Stimulated activated memory B cell treated with anti-CD40 and anti-IgM and Interleukin-4, amounts not matched to agents 10 μg/mL and 1 μg/mL and 100 μg/mL, for 72 hours (primary cell): ENCODE measurements around the gene CPXM1.

Experiments
- ATAC-seq: fragments of 150-1000 bp; cut with Tn5 transposase; 2 replicates; pipeline ENCODE4 v1.10.0; 2021
- H3K27ac Mint-ChIP-seq: one replicate; pipeline ENCODE4 v1.8.0; 2022; ENCODE audit warnings: mild to moderate bottlenecking, mixed read lengths
- H3K27me3 Mint-ChIP-seq: one replicate; pipeline ENCODE4 v1.8.0; 2022; ENCODE audit warnings: mixed read lengths
- H3K36me3 Mint-ChIP-seq: one replicate; pipeline ENCODE4 v1.8.0; 2022; ENCODE audit warnings: mixed read lengths
- H3K4me1 Mint-ChIP-seq: one replicate; pipeline ENCODE4 v1.8.0; 2022; ENCODE audit warnings: mixed read lengths
- H3K4me3 Mint-ChIP-seq: one replicate; pipeline ENCODE4 v1.8.0; 2022; ENCODE audit warnings: mild to moderate bottlenecking, moderate library complexity, mixed read lengths
- H3K9me3 Mint-ChIP-seq: one replicate; pipeline ENCODE4 v1.8.0; 2022; ENCODE audit warnings: mixed read lengths

CPXM1 gene

DNA sequence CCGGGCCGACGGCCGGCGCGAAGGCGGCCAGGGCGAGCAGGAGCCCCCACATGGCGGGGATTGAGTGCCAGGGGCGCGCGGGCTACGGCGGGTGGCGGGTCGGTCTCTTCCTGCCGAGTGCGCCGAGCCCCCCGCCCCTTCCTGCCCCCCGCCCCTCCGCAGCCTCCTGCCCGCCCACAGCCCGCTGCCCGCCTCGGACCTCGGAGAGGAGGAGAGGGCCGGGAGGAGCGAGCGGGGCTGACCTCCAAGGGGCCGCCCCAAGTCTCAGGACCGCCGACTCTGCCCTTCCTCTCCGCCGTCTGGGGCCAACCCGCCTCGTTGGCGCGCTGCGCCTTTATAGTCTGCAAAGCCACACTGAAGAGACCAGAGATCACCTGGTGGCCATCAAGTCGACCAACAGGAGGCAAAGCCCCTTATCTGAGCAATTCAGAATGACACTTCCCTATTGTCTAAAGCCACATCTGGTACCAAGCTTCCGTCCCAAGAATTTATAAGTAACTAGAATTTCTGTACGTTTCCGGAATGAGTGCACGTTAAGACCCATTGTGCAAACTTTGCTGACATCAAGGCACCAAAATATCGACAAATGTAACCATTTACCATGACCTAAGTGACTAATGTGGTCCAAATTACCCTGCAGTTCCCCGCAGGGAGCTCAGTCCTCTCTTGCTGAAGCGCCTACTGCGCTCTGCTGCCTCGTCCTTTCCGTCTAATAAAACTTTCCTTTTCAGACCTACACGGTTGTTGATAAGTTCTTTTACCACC is at the start of gene CPXM1:
CPXM1 (minus strand) TSS at position 107 of the 765 bp plus-strand sequence; CDS start at position 52, 55 bp downstream.
- ATAC-seq = peak; percentile 24
- peaks cover 32% of the 10 kb centered on the region for H3K4me1 Mint-ChIP-seq
- peak within 1 kb of the TSS; percentile 69 for H3K4me3 Mint-ChIP-seq
- peak within 1 kb of the TSS; percentile 31 for H3K27ac Mint-ChIP-seq
- H3K9me3 Mint-ChIP-seq = no peaks in the 10 kb centered on the region
- no peaks in the 10 kb centered on the region for H3K36me3 Mint-ChIP-seq
- peaks cover 81% of the 10 kb centered on the region for H3K27me3 Mint-ChIP-seq

- ATAC-seq = no peak
- H3K27ac Mint-ChIP-seq = no peak overlapping the region
- H3K36me3 Mint-ChIP-seq = peaks cover 11% of the 10 kb centered on the region
Measured at GRCh38 chr20:2849529-2849928, 49.1 kb upstream of the CPXM1 start.

DNA sequence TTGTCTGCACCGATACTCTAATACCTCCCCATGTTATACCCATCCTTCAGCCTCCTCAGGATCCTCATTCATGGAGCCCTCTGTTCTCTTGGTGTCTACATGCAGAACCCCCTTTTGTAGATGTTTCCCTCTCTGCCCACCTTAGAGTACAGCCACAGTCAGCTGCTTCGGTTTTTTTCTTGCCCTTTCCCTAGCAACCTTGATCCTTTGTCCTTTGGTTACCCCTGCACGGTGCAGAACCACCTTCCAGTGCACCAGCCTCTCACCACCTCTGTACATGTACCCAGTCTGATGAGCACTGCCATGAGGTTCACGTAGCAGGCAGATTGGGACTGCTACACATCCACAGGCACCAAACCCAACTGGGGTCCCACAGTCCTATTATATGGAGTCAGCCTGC is 47.4 kb upstream of the CPXM1 start:
- H3K27me3 Mint-ChIP-seq = no peaks in the 10 kb centered on the region
- no peaks in the 10 kb centered on the region for H3K9me3 Mint-ChIP-seq
- H3K4me3 Mint-ChIP-seq = no peak overlapping the region
- no peak for ATAC-seq
- peaks cover 31% of the 10 kb centered on the region for H3K4me1 Mint-ChIP-seq
- H3K27ac Mint-ChIP-seq = no peak overlapping the region
- peaks cover 11% of the 10 kb centered on the region for H3K36me3 Mint-ChIP-seq

More at GRCh38 chr20:2849529-2849928, 49.1 kb upstream of the CPXM1 start:
- H3K4me1 Mint-ChIP-seq = peaks cover 21% of the 10 kb centered on the region
- no peaks in the 10 kb centered on the region for H3K9me3 Mint-ChIP-seq
- no peaks in the 10 kb centered on the region for H3K27me3 Mint-ChIP-seq
- no peak overlapping the region for H3K4me3 Mint-ChIP-seq

GRCh38 chr20:2846698-2847097 is 46.3 kb upstream of the CPXM1 start:
- ATAC-seq = no peak
- peaks cover 25% of the 10 kb centered on the region for H3K4me1 Mint-ChIP-seq
- H3K27me3 Mint-ChIP-seq = no peaks in the 10 kb centered on the region
- no peak overlapping the region for H3K27ac Mint-ChIP-seq
- no peak overlapping the region for H3K4me3 Mint-ChIP-seq
- H3K9me3 Mint-ChIP-seq = no peaks in the 10 kb centered on the region
- peaks cover 11% of the 10 kb centered on the region for H3K36me3 Mint-ChIP-seq

DNA sequence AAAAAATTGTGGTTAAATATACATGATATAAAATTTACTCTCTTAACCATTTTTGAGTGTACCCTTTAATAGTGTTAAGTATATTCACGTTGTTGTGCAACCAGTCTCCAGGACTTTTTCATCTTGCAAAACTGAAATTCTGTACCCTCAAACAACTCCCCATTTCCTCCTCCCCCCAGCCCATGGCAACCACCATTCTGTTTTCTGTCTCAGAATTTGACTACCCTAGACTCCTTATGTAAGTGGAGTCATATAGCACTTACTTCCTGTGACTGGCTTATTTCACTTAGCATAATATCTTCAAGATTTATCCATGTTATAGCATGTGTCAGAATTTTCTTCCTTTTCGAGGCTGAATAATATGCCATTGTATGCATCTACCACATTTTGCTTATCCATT is 45.2 kb upstream of the CPXM1 start:
- peaks cover 11% of the 10 kb centered on the region for H3K36me3 Mint-ChIP-seq
- no peaks in the 10 kb centered on the region for H3K9me3 Mint-ChIP-seq
- H3K4me3 Mint-ChIP-seq = no peak overlapping the region
- ATAC-seq = no peak
- H3K27me3 Mint-ChIP-seq = no peaks in the 10 kb centered on the region
- H3K27ac Mint-ChIP-seq = no peak overlapping the region
- peaks cover 27% of the 10 kb centered on the region for H3K4me1 Mint-ChIP-seq

DNA sequence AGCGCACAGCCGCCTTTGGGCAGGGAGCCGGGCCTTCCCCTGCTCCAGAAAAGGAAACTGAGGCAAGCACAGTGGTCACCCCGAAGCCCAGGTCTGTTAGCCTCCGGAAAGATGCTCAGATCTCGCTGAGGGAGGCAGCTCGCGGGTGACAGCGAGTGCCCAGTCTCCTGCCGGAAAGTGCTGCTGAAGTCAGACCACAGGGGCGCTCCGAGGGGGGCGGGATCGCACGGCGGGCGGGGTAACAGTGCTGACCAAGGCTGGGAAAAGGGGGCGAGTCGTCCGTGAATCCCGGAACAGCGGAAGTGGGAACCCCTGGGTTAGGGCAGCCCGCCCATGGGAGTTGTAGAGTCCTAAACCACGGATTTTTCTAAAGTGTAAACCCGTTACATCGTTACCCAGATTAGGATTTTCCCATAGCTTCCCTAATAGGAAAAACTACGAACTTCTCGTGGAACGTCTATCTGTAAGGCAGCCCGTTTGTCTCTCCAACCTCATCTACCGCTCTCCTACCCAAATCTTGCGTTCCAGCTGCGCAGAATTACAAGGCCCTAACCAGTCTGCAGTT is 40.6 kb upstream of the CPXM1 start:
- Mint-ChIP-seq H3K27me3 (no peaks in the 10 kb centered on the region), H3K9me3 (no peaks in the 10 kb centered on the region), H3K4me3 (peak overlapping the region; percentile 87), H3K4me1 (peaks cover 42% of the 10 kb centered on the region), H3K27ac (peak overlapping the region; percentile 93), H3K36me3 (peaks cover 24% of the 10 kb centered on the region)
- peak; percentile 51 for ATAC-seq

DNA sequence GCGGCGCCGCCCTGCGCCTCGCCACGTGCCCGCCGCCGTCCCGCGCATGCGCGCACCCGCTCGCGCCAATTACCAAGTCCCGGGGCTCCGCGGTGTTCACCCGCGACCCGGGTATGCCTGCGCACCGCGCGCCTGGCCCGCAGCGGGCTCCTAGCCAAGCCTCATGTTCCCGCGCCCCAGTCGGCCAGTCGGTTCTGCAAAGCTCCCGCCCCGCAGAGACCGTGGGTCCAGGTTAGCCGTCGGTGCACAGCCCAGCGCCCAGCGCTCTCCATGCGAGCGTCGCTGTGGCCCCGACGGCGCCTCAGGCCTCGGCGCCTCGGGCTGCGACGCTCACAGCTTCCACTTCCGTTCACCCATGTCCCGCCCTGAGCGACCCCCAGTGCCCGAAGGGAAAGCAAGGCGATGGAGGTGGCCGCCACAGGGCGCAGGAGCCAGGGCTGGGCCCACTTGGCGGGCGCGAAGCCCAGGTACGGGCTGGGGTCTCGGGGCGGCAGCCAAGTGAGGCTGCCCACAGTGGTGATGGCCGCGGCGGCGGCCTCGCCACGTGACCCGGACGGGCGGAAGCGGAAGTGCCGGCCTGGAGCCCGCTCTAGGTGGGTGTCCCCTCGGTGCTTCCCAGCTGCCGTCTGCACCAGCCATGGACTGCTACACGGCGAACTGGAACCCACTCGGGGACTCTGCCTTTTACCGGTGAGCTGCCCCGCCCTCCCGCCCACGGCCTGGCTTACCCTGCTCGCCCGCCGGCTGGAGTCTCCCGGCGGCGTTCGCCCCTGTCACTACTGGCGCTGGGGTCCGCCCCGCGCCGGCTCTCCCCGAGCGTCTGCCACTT is 39.9 kb upstream of the CPXM1 start, which contains the start of the genes PCED1A and VPS16:
PCED1A (minus strand) TSS at position 518 of the 829 bp plus-strand sequence. CDS start 743 bp downstream, outside the sequence.
VPS16 (plus strand) TSS at position 608 of the 829 bp plus-strand sequence; CDS start at position 638, 30 bp downstream.
- Mint-ChIP-seq H3K36me3 (peaks cover 24% of the 10 kb centered on the region), H3K4me3 (peak within 1 kb of the TSS; percentile 87), H3K4me1 (peaks cover 42% of the 10 kb centered on the region), H3K9me3 (no peaks in the 10 kb centered on the region), H3K27ac (peak within 1 kb of the TSS; percentile 93), H3K27me3 (no peaks in the 10 kb centered on the region)
- ATAC-seq = peak; percentile 99

GRCh38 chr20:2839732-2840137 is 39.3 kb upstream of the CPXM1 start:
- peak overlapping the region; percentile 73 for H3K4me3 Mint-ChIP-seq
- H3K36me3 Mint-ChIP-seq = peaks cover 27% of the 10 kb centered on the region
- H3K27me3 Mint-ChIP-seq = no peaks in the 10 kb centered on the region
- H3K4me1 Mint-ChIP-seq = peaks cover 37% of the 10 kb centered on the region
- H3K9me3 Mint-ChIP-seq = no peaks in the 10 kb centered on the region
- peak overlapping the region; percentile 93 for H3K27ac Mint-ChIP-seq
- ATAC-seq = peak; percentile 1

DNA sequence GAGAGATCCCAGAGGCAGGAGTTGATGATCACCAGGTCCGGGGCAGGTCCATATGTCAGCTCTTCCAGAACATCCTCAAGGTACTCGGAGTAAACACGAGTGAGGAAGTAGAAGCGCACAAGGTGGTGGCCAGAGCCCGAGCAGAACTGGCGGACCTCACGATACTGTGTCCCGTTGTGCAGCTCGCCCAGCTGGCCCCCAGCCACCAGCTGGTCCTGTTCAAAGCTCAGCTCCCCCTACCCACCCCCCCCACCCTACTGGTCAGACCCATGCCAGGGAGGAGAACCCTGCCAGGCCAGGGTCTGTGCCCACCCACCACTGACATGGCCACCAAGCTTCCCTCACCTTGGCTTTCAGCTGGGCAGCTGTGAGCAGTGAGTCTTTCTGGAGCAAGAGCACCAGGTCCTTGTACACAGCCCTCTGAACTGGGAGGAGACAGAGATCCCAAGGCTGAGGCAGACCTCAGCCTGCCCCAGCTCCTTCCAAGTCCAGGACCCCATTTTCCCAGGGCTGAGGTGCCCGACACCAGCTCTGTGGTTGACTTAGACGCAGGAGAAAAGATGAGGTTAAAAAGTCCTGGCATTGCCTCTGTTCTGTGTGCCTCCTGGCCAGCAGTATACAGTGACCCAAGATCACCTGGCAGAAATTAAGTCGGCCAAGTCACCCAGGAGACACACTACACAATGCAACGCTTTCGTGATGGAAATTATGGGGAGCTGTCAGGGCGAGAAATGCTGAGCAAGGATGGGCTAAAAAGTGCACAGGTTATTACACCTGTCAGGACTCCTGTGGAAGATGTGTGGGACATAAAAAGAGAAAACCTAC is 38.6 kb upstream of the CPXM1 start:
- no peaks in the 10 kb centered on the region for H3K27me3 Mint-ChIP-seq
- peaks cover 32% of the 10 kb centered on the region for H3K36me3 Mint-ChIP-seq
- H3K9me3 Mint-ChIP-seq = no peaks in the 10 kb centered on the region
- no peak for ATAC-seq
- peak overlapping the region; percentile 93 for H3K27ac Mint-ChIP-seq
- H3K4me1 Mint-ChIP-seq = peaks cover 30% of the 10 kb centered on the region
- H3K4me3 Mint-ChIP-seq = peak overlapping the region; percentile 73

GRCh38 chr20:2838170-2838797 is 37.9 kb upstream of the CPXM1 start:
- Mint-ChIP-seq H3K4me1 (peaks cover 25% of the 10 kb centered on the region), H3K9me3 (no peaks in the 10 kb centered on the region), H3K4me3 (peak overlapping the region; percentile 8), H3K27ac (no peak overlapping the region), H3K27me3 (no peaks in the 10 kb centered on the region), H3K36me3 (peaks cover 32% of the 10 kb centered on the region)
- peak; percentile 3 for ATAC-seq

- peaks cover 25% of the 10 kb centered on the region for H3K4me1 Mint-ChIP-seq
- no peaks in the 10 kb centered on the region for H3K27me3 Mint-ChIP-seq
- H3K9me3 Mint-ChIP-seq = no peaks in the 10 kb centered on the region
- H3K4me3 Mint-ChIP-seq = no peak overlapping the region
- peaks cover 32% of the 10 kb centered on the region for H3K36me3 Mint-ChIP-seq
- ATAC-seq = no peak
- no peak overlapping the region for H3K27ac Mint-ChIP-seq
Measured at GRCh38 chr20:2837221-2837960, 37.0 kb upstream of the CPXM1 start.

DNA sequence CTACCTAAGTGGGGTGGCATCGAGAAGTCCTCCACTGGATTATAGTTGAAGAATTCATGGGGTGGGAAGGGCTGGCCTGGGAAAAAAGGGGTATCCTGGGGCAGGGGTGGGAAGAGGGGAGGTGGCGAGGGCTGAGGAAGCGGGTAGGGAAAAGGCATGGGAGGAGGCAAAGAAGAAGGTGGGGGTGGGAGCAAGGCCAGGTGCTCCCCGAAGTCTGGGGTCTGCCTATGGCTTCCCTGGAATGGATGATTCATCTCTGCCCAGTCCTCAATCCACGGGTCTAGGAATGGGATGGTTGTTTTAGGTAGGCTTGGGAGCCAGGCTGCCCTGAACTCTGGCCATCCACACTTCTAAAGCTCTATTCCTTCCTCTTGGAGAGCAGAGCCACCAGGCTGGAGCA is 35.6 kb upstream of the CPXM1 start:
- Mint-ChIP-seq H3K4me1 (peaks cover 19% of the 10 kb centered on the region), H3K27ac (no peak overlapping the region), H3K4me3 (no peak overlapping the region), H3K9me3 (no peaks in the 10 kb centered on the region), H3K36me3 (peaks cover 32% of the 10 kb centered on the region), H3K27me3 (no peaks in the 10 kb centered on the region)
- no peak for ATAC-seq

- H3K4me1 Mint-ChIP-seq = peaks cover 19% of the 10 kb centered on the region
- no peaks in the 10 kb centered on the region for H3K9me3 Mint-ChIP-seq
- no peak overlapping the region for H3K27ac Mint-ChIP-seq
- ATAC-seq = no peak
- H3K27me3 Mint-ChIP-seq = no peaks in the 10 kb centered on the region
- peaks cover 32% of the 10 kb centered on the region for H3K36me3 Mint-ChIP-seq
- no peak overlapping the region for H3K4me3 Mint-ChIP-seq
Measured at GRCh38 chr20:2835331-2835796, 34.9 kb upstream of the CPXM1 start.
